NCI-H1694 treated with DMSO at 0.1 percent for 48 hours (cell line): Measurements from ENCODE around the gene ACTN3.
"Not testable (repeated sequence)": the region's sequence is repeated elsewhere in the genome, so short reads cannot be mapped to it uniquely, and the experiment has no call there.

Experiments used
- DNase-seq: peaks from one replicate; lab custom pipeline; 2025; lab: John Stamatoyannopoulos, UW

The ACTN3 gene

GRCh38 chr11:66600631-66601233, 54.0 kb downstream of the ACTN3 start:
- DNase-seq, result no peak

- DNase-seq, result no peak
These were observed 56.4 kb downstream of the ACTN3 start for GRCh38 chr11:66603072-66603471.

GRCh38 chr11:66604155-66604554, 57.5 kb downstream of the ACTN3 start:
- no peak for DNase-seq

GRCh38 chr11:66606608-66607007, 59.9 kb downstream of the ACTN3 start:
- not testable (repeated sequence) for DNase-seq

GRCh38 chr11:66607126-66607834, 60.6 kb downstream of the ACTN3 start:
- DNase-seq, result peak; percentile 6

GRCh38 chr11:66609721-66610617, 63.3 kb downstream of the ACTN3 start:
- no peak for DNase-seq

- DNase-seq, result no peak
These were observed 65.8 kb downstream of the ACTN3 start for GRCh38 chr11:66612458-66612857.
